HCT116 (cell line): Measurements from ENCODE around the gene CFAP46. TPM values are rescaled to one million over a fixed set of nuclear protein-coding genes. Genes with fewer than 3 reads are reported as not detected.

Experiments
- ATAC-seq: fragments of 200-7000 bp; cut with Tn5 transposase; 2 replicates; pipeline ENCODE4 v1.9.1; 2020; ENCODE audit warnings: mild to moderate bottlenecking, moderate library complexity
- BruUV-seq: library from RNA; stranded (reverse); fragments of 400-500 nt; replicated peaks from 2 replicates; lab custom pipeline; 2021; lab: Mats Ljungman, UMichigan
- CTCF ChIA-PET: fragments of 300-600 bp; sonication (Branson Sonifier 250); formaldehyde crosslinking; loops from one replicate; lab custom pipeline; 2021; ENCODE audit warnings: antibody characterized with exemption; lab: Charles Lee
- POLR2A ChIA-PET: fragments of 300-600, 350-600 bp; sonication (Branson Sonifier 250); formaldehyde crosslinking; loops from one replicate; lab custom pipeline; 2021; ENCODE audit warnings: antibody characterized with exemption; lab: Charles Lee
- RAD21 ChIA-PET, 2 experiments: fragments of 300-600 bp; sonication (Branson Sonifier 250); formaldehyde crosslinking; loops; one replicate each; lab custom pipeline; 2023; ENCODE audit warnings: low total read pairs in 2 of 2; ENCODE audit not compliant: uncharacterized antibody in 2 of 2, unreplicated experiment in 2 of 2, low non-redundant PET in 1 of 2; lab: Charles Lee
- DNase-seq: peaks from one replicate; pipeline ENCODE4 v3.0.0-alpha.2; 2010; ENCODE audit warnings: low read depth, low spot score
- H2AFZ ChIP-seq: fragments of 200-600 bp; shearing (Covaris generic), sonication (generic); 2 replicates; pipeline ENCODE4 v1.6.1; 2017; ENCODE audit warnings: low read depth, mixed run types, mixed read lengths, antibody characterized with exemption, low read length; ENCODE audit not compliant: poor library complexity, severe bottlenecking
- H3K27ac ChIP-seq: 2 replicates; pipeline ENCODE4 v1.5.1; 2012; ENCODE audit warnings: low read depth, low read length
- H3K27me3 ChIP-seq: fragments of 200-600 bp; sonication (generic); 2 replicates; pipeline ENCODE4 v1.6.1; 2016; ENCODE audit warnings: mixed run types, low read length, mixed read lengths; ENCODE audit not compliant: insufficient read depth
- H3K36me3 ChIP-seq, 2 experiments: fragments of 200-500 bp in 1 of 2; fragments of 200-600 bp in 1 of 2; sonication (Bioruptor generic) in 1 of 2; sonication (generic) in 1 of 2; 2 replicates each; pipeline versions ENCODE4 v1.5.1 to v1.6.1; 2014 to 2016; ENCODE audit warnings: low read length in 2 of 2, inconsistent platforms in 1 of 2, mixed read lengths in 1 of 2, mixed run types in 1 of 2; ENCODE audit not compliant: insufficient read depth in 2 of 2, control insufficient read depth in 1 of 2
- H3K4me1 ChIP-seq, 2 experiments: fragments of 200-600 bp in 1 of 2; sonication (generic) in 1 of 2; 2 replicates each; pipeline versions ENCODE4 v1.5.1 to v1.6.1; 2012 to 2017; ENCODE audit warnings: low read length in 2 of 2, inconsistent platforms in 1 of 2, mild to moderate bottlenecking in 1 of 2, mixed read lengths in 1 of 2, mixed run types in 1 of 2, moderate library complexity in 1 of 2; ENCODE audit not compliant: insufficient read depth in 2 of 2, control insufficient read depth in 1 of 2
- H3K4me2 ChIP-seq: fragments of 200-600 bp; sonication (generic); 2 replicates; pipeline ENCODE4 v1.6.1; 2017; ENCODE audit warnings: mixed run types, low read length, mixed read lengths
- H3K4me3 ChIP-seq, 2 experiments: fragments of 200-600 bp in 1 of 2; sonication (generic) in 1 of 2; replicated peaks in 1 of 2; 2 replicates each; pipeline ENCODE4 v1.5.1; 2011 to 2016; ENCODE audit warnings: low read length in 2 of 2, control low read depth in 1 of 2, low read depth in 1 of 2, mild to moderate bottlenecking in 1 of 2, mixed read lengths in 1 of 2, mixed run types in 1 of 2
- H3K79me2 ChIP-seq: fragments of 200-600 bp; sonication (generic); 2 replicates; pipeline ENCODE4 v1.6.1; 2017; ENCODE audit warnings: mild to moderate bottlenecking, mixed run types, low read length, moderate library complexity, mixed read lengths; ENCODE audit not compliant: insufficient read depth
- H3K9ac ChIP-seq: fragments of 200-600 bp; sonication (generic); 2 replicates; pipeline ENCODE4 v1.6.1; 2016; ENCODE audit warnings: low read length, mixed read lengths
- H3K9me2 ChIP-seq: fragments of 200-600 bp; sonication (generic), shearing (Covaris generic); 2 replicates; pipeline ENCODE4 v1.6.1; 2017; ENCODE audit warnings: mixed run types, mild to moderate bottlenecking, moderate library complexity; ENCODE audit not compliant: insufficient read depth
- H3K9me3 ChIP-seq, 2 experiments: fragments of 200-500 bp in 1 of 2; fragments of 200-600 bp in 1 of 2; sonication (Bioruptor generic) in 1 of 2; sonication (generic) in 1 of 2; 2 replicates each; pipeline ENCODE4 v1.6.1; 2014 to 2017; ENCODE audit warnings: low read length in 2 of 2, mixed read lengths in 2 of 2, inconsistent platforms in 1 of 2, low read depth in 1 of 2, mild to moderate bottlenecking in 1 of 2, mixed run types in 1 of 2, moderate library complexity in 1 of 2; ENCODE audit not compliant: control insufficient read depth in 1 of 2, insufficient read depth in 1 of 2
- H4K20me1 ChIP-seq: fragments of 200-600 bp; sonication (generic), shearing (Covaris generic); 2 replicates; pipeline ENCODE4 v1.6.1; 2017; ENCODE audit warnings: mixed run types, mild to moderate bottlenecking, moderate library complexity; ENCODE audit not compliant: insufficient read depth
- CBX3 ChIP-seq: IDR thresholded peaks from 2 replicates; pipeline ENCODE4 v1.6.1; 2012; ENCODE audit warnings: low read depth
- CEBPB ChIP-seq: IDR thresholded peaks from 2 replicates; pipeline ENCODE4 v1.6.1; 2012; ENCODE audit warnings: low read depth
- CTCF ChIP-seq, 3 experiments: fragments of 200-600 bp in 1 of 3; sonication (generic) in 1 of 3; IDR thresholded peaks in 2 of 3; conservative IDR thresholded peaks in 1 of 3; 2 replicates each; pipeline ENCODE4 v1.5.1; 2012 to 2017; ENCODE audit warnings: low read depth in 2 of 3, low read length in 2 of 3, antibody characterized with exemption in 1 of 3, borderline replicate concordance in 1 of 3, control low read depth in 1 of 3, mild to moderate bottlenecking in 1 of 3, mixed read lengths in 1 of 3, mixed run types in 1 of 3, moderate library complexity in 1 of 3; ENCODE audit not compliant: insufficient read depth in 1 of 3
- EGR1 ChIP-seq: IDR thresholded peaks from 2 replicates; pipeline ENCODE4 v1.6.1; 2012; ENCODE audit warnings: low read depth
- EZH2 ChIP-seq: fragments of 200-600 bp; sonication (generic); IDR thresholded peaks from 2 replicates; pipeline ENCODE4 v1.6.1; 2017; ENCODE audit warnings: antibody characterized with exemption, mixed run types
- EZH2phosphoT487 ChIP-seq: fragments of 200-600 bp; IDR thresholded peaks from 2 replicates; pipeline ENCODE4 v1.6.1; 2018; ENCODE audit warnings: antibody characterized with exemption, borderline replicate concordance
- POLR2A ChIP-seq: IDR thresholded peaks from 2 replicates; pipeline ENCODE4 v1.7.0; 2011; ENCODE audit warnings: borderline replicate concordance; ENCODE audit not compliant: insufficient read depth, insufficient read length; ENCODE audit errors: extremely low read depth
- POLR2AphosphoS5 ChIP-seq: IDR thresholded peaks from 2 replicates; pipeline ENCODE4 v1.6.1; 2011; ENCODE audit warnings: mild to moderate bottlenecking, low read depth, low read length, moderate library complexity
- REST ChIP-seq: IDR thresholded peaks from 2 replicates; pipeline ENCODE4 v1.6.1; 2012; ENCODE audit warnings: low read depth
- SIN3A ChIP-seq: IDR thresholded peaks from 2 replicates; pipeline ENCODE4 v1.6.1; 2012; ENCODE audit warnings: low read depth
- SP1 ChIP-seq: IDR thresholded peaks from 2 replicates; pipeline ENCODE4 v1.6.1; 2012; ENCODE audit warnings: low read depth
- SRF ChIP-seq: IDR thresholded peaks from 2 replicates; pipeline ENCODE4 v1.6.1; 2012; ENCODE audit warnings: low read depth
- TCF7L2 ChIP-seq: IDR thresholded peaks from 2 replicates; pipeline ENCODE4 v1.7.0; 2011; ENCODE audit warnings: borderline replicate concordance, inconsistent platforms; ENCODE audit not compliant: insufficient read depth, insufficient read length; ENCODE audit errors: extremely low read depth
- ZBTB33 ChIP-seq: IDR thresholded peaks from 2 replicates; pipeline ENCODE4 v1.6.1; 2011; ENCODE audit warnings: mild to moderate bottlenecking, low read length, moderate library complexity; ENCODE audit not compliant: insufficient replicate concordance; ENCODE audit errors: extremely low read depth
- ZFX ChIP-seq: fragments of 450-650 bp; IDR thresholded peaks from 2 replicates; pipeline ENCODE4 v1.6.1; 2017
- ZNF274 ChIP-seq: fragments of 200-500 bp; sonication (Bioruptor generic); IDR thresholded peaks from 2 replicates; pipeline ENCODE4 v1.6.1; 2014; ENCODE audit warnings: mild to moderate bottlenecking, low read depth, low read length, inconsistent platforms
- intact Hi-C: fragments of 100-400 bp; cut with micrococcal nuclease; formaldehyde crosslinking; loops from 2 replicates; pipeline ENCODE4 v1.10.0; 2022
- total RNA-seq: library from RNA; stranded (reverse); gene quantifications from one replicate; pipeline ENCODE4 v1.2.1, GENCODE V29; 2021; ENCODE audit not compliant: unreplicated experiment

CFAP46 gene
- total RNA-seq, 1 experiment from 2014 or later: 1.4 TPM

GRCh38 chr10:132790470-132790869, 151.9 kb downstream of the CFAP46 start:
- Histone ChIP-seq H3K4me2 (no peak overlapping the region), H4K20me1 (no peaks in the 10 kb centered on the region), H3K4me3 (no peak overlapping the region), H3K9me3 (no peaks in the 10 kb centered on the region), H3K36me3 (no peaks in the 10 kb centered on the region)
- CTCF ChIA-PET: no interaction called here
- RAD21 ChIA-PET: no interaction called here
- TF ChIP-seq EZH2phosphoT487: no peak
- no peak for TF ChIP-seq ZFX
- no peak for TF ChIP-seq ZNF274
- TF ChIP-seq SP1: no peak
- TF ChIP-seq SIN3A: no peak
- TF ChIP-seq EGR1: no peak
- TF ChIP-seq REST: no peak
- no peak for TF ChIP-seq SRF
- no peak for TF ChIP-seq POLR2A
- no peak for TF ChIP-seq EZH2
- no peak for TF ChIP-seq POLR2AphosphoS5
- no peak for TF ChIP-seq CBX3
- TF ChIP-seq CEBPB: no peak
- no peak for TF ChIP-seq ZBTB33
- TF ChIP-seq TCF7L2: no peak
- no peak for TF ChIP-seq CTCF (IDR thresholded peaks at IDR 0.05 in 2 of 3, conservative IDR thresholded peaks at IDR 0.05 in 1 of 3; ENCODE audit: borderline replicate concordance in 1 of 3, insufficient read depth in 1 of 3, low read depth in 2 of 3, low read length in 2 of 3)
- TF ChIP-seq, all 23 proteins: peak for 0
- no TSS peak for BruUV-seq
- no peaks in the 10 kb centered on the region for H3K79me2 ChIP-seq
- no peak; the same call in 1 of the 2 replicates for ATAC-seq
- H3K4me1 ChIP-seq: no peaks in the 10 kb centered on the region
- DNase-seq: no peak
- H3K27ac ChIP-seq: no peak overlapping the region
- POLR2A ChIA-PET: no interaction called here
- H2AFZ ChIP-seq: no peak overlapping the region
- H3K9me2 ChIP-seq: no peaks in the 10 kb centered on the region
- H3K27me3 ChIP-seq: no peaks in the 10 kb centered on the region
- no peak overlapping the region for H3K9ac ChIP-seq
- intact Hi-C loops: no loop called here
